GM23338 (cell line): ENCODE results near the gene RNASE7. TPM values are rescaled to one million over a fixed set of nuclear protein-coding genes. Genes with fewer than 3 reads are reported as not detected.

Experiments
- ATAC-seq: fragments of 200-7000 bp; cut with Tn5 transposase; 3 replicates; pipeline ENCODE4 v1.9.1; 2020
- DNase-seq: peaks from one replicate; pipeline ENCODE4 v3.0.0-alpha.2; 2015; ENCODE audit warnings: low spot score
- H2AFZ ChIP-seq: fragments of 200-600 bp; sonication (generic); 2 replicates; pipeline ENCODE4 v1.8.0; 2016; ENCODE audit warnings: antibody characterized with exemption, mild to moderate bottlenecking, moderate library complexity
- H3F3A ChIP-seq: fragments of 200-600 bp; sonication (generic); replicated peaks from 2 replicates; pipeline ENCODE4 v1.8.0; 2017; ENCODE audit warnings: antibody characterized with exemption, mixed run types, low read depth
- H3K27ac ChIP-seq: fragments of 200-600 bp; sonication (generic); 2 replicates; pipeline ENCODE4 v1.6.1; 2016; ENCODE audit warnings: low read depth
- H3K27me3 ChIP-seq: fragments of 200-600 bp; sonication (generic); 2 replicates; pipeline ENCODE4 v1.8.0; 2016; ENCODE audit warnings: mild to moderate bottlenecking, mixed run types, moderate library complexity; ENCODE audit not compliant: insufficient read depth
- H3K36me3 ChIP-seq: fragments of 200-600 bp; sonication (generic); 2 replicates; pipeline ENCODE4 v1.8.0; 2016; ENCODE audit warnings: mild to moderate bottlenecking; ENCODE audit not compliant: insufficient read depth
- H3K4me1 ChIP-seq: fragments of 200-600 bp; sonication (generic); 2 replicates; pipeline ENCODE4 v1.8.0; 2016; ENCODE audit warnings: mild to moderate bottlenecking, moderate library complexity; ENCODE audit not compliant: insufficient read depth
- H3K4me2 ChIP-seq: fragments of 200-600 bp; sonication (generic); 2 replicates; pipeline ENCODE4 v1.7.1; 2017; ENCODE audit warnings: mixed run types
- H3K4me3 ChIP-seq: fragments of 200-600 bp; sonication (generic); 2 replicates; pipeline ENCODE4 v1.6.1; 2016; ENCODE audit warnings: mixed run types
- H3K79me2 ChIP-seq: fragments of 200-600 bp; sonication (generic); replicated peaks from 2 replicates; pipeline ENCODE4 v1.8.0; 2017; ENCODE audit warnings: mild to moderate bottlenecking; ENCODE audit not compliant: insufficient read depth
- H3K9me2 ChIP-seq: fragments of 200-600 bp; sonication (generic); 2 replicates; pipeline ENCODE4 v1.8.0; 2017; ENCODE audit not compliant: insufficient read depth
- H4K20me1 ChIP-seq: fragments of 200-600 bp; sonication (generic); replicated peaks from 2 replicates; pipeline ENCODE4 v1.8.0; 2017; ENCODE audit warnings: mild to moderate bottlenecking; ENCODE audit not compliant: insufficient read depth
- H3K27ac Mint-ChIP-seq: 2 replicates; pipeline ENCODE4 v1.8.0; 2020; ENCODE audit warnings: inconsistent platforms, mild to moderate bottlenecking, moderate library complexity, mixed read lengths
- H3K27me3 Mint-ChIP-seq: 3 replicates; pipeline ENCODE4 v1.8.0; 2022; ENCODE audit warnings: low read depth, mild to moderate bottlenecking, moderate library complexity, mixed read lengths, inconsistent platforms; ENCODE audit not compliant: insufficient read depth, poor library complexity
- H3K36me3 Mint-ChIP-seq: 3 replicates; pipeline ENCODE4 v1.8.0; 2021; ENCODE audit warnings: low read depth, mild to moderate bottlenecking, inconsistent platforms, moderate library complexity, mixed read lengths
- H3K4me1 Mint-ChIP-seq: 3 replicates; pipeline ENCODE4 v1.8.0; 2020; ENCODE audit warnings: mild to moderate bottlenecking, inconsistent platforms, mixed read lengths
- H3K4me3 Mint-ChIP-seq: 3 replicates; pipeline ENCODE4 v1.8.0; 2021; ENCODE audit warnings: moderate library complexity, mild to moderate bottlenecking, inconsistent platforms, mixed read lengths
- H3K9me3 Mint-ChIP-seq: 3 replicates; pipeline ENCODE4 v1.8.0; 2020; ENCODE audit warnings: moderate library complexity, mild to moderate bottlenecking, inconsistent platforms, mixed read lengths
- CREB1 ChIP-seq: fragments of 250-450 bp; sonication (Bioruptor Pico); IDR thresholded peaks from 2 replicates; pipeline ENCODE4 v1.5.0; 2020; ENCODE audit warnings: low read depth, mild to moderate bottlenecking, moderate library complexity
- EZH2 ChIP-seq: fragments of 200-600 bp; sonication (generic); IDR thresholded peaks from one replicate; pipeline ENCODE4 v1.8.0; 2017; ENCODE audit warnings: antibody characterized with exemption, mild to moderate bottlenecking, low read depth; ENCODE audit not compliant: unreplicated experiment
- EZH2phosphoT487 ChIP-seq: fragments of 200-600 bp; sonication (generic); IDR thresholded peaks from one replicate; pipeline ENCODE4 v1.8.1; 2018; ENCODE audit warnings: antibody characterized with exemption; ENCODE audit not compliant: unreplicated experiment
- JUNB ChIP-seq: IDR thresholded peaks from one replicate; pipeline ENCODE4 v1.6.1; 2016; ENCODE audit warnings: antibody characterized with exemption; ENCODE audit not compliant: unreplicated experiment
- NANOG ChIP-seq: IDR thresholded peaks from 2 replicates; pipeline ENCODE4 v1.6.1; 2016; ENCODE audit warnings: antibody characterized with exemption, borderline replicate concordance
- POLR2AphosphoS5 ChIP-seq: IDR thresholded peaks from 2 replicates; pipeline ENCODE4 v1.6.1; 2016; ENCODE audit warnings: antibody characterized with exemption, low read depth
- STAT1 ChIP-seq: IDR thresholded peaks from one replicate; pipeline ENCODE4 v1.6.1; 2016; ENCODE audit warnings: antibody characterized with exemption; ENCODE audit not compliant: unreplicated experiment
- ZNF114 ChIP-seq: fragments of 250-450 bp; sonication (Bioruptor Pico); IDR thresholded peaks from 2 replicates; pipeline ENCODE4 v1.5.0; 2020; ENCODE audit warnings: mild to moderate bottlenecking, moderate library complexity
- polyA plus RNA-seq: library from polyadenylated mRNA; unstranded; fragments of >200 nt; fragmentation: Nextera tagmentation; extraction: Ambion mirVana; gene quantifications from 2 replicates; pipeline ENCODE4 v1.2.1, GENCODE V29; 2016
- total RNA-seq: library from RNA; depleted of rRNA; stranded (reverse); fragments of >200 nt; shearing (Covaris generic); gene quantifications from 2 replicates; pipeline ENCODE4 v1.2.3, GENCODE V29; 2014
- TF ChIP-seq, protein P1 (sequence below): IDR thresholded peaks from 2 replicates; pipeline ENCODE4 v1.6.1; 2016; ENCODE audit warnings: antibody characterized with exemption
- TF ChIP-seq, protein P2 (sequence below), 2 experiments: fragments of 200-600 bp in 1 of 2; sonication (generic) in 1 of 2; conservative IDR thresholded peaks; 2 replicates each; pipeline versions ENCODE4 v1.5.1 to v1.6.1; 2016 to 2017; ENCODE audit warnings: antibody characterized with exemption in 2 of 2, low read depth in 2 of 2, mild to moderate bottlenecking in 2 of 2, moderate library complexity in 1 of 2
- TF ChIP-seq, protein P3 (sequence below): IDR thresholded peaks from one replicate; pipeline ENCODE4 v1.6.1; 2018; ENCODE audit warnings: antibody characterized with exemption; ENCODE audit not compliant: unreplicated experiment

RNASE7 gene
- total and polyA plus RNA-seq, 2 experiments from 2014 or later: not detected

DNA sequence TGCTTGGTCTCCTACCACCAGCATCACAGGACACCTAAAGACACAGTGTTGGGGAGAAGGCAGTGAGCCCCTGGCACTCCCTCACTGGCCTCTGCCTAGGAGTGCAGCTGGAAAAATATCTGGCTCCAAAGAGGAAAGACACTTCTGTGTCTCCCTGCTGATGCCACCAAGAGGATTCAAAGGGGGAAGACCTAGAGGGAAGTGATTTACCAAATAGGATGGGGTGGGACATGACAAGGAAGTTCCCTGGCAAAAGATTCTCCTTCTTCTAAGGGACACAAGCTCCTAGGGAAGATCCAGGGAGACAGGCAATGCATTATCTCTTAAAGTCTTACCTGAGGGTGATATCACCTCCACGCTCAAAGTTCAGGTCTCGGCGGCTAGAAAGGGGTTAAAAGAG is 23.4 kb upstream of the RNASE7 start:
- ATAC-seq: no peak
- H3K79me2 ChIP-seq: no peaks in the 10 kb centered on the region; the same call in 1 of the 2 replicates

More for the DNA sequence above, 23.4 kb upstream of the RNASE7 start:
- Histone ChIP-seq H3K4me1 (peaks cover 17% of the 10 kb centered on the region), H2AFZ (no peak overlapping the region), H3K9me2 (no peaks in the 10 kb centered on the region), H3K4me3 (no peak overlapping the region), H3F3A (no peaks in the 10 kb centered on the region), H3K27me3 (peaks cover 16% of the 10 kb centered on the region), H3K27ac (no peak overlapping the region), H3K4me2 (no peak overlapping the region), H4K20me1 (no peaks in the 10 kb centered on the region), H3K36me3 (no peaks in the 10 kb centered on the region)
- no peak for DNase-seq
- H3K36me3 Mint-ChIP-seq: peaks cover 19% of the 10 kb centered on the region
- no peak overlapping the region for H3K27ac Mint-ChIP-seq
- TF ChIP-seq, protein P1, sequence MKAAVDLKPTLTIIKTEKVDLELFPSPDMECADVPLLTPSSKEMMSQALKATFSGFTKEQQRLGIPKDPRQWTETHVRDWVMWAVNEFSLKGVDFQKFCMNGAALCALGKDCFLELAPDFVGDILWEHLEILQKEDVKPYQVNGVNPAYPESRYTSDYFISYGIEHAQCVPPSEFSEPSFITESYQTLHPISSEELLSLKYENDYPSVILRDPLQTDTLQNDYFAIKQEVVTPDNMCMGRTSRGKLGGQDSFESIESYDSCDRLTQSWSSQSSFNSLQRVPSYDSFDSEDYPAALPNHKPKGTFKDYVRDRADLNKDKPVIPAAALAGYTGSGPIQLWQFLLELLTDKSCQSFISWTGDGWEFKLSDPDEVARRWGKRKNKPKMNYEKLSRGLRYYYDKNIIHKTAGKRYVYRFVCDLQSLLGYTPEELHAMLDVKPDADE: no peak
- TF ChIP-seq, protein P2, sequence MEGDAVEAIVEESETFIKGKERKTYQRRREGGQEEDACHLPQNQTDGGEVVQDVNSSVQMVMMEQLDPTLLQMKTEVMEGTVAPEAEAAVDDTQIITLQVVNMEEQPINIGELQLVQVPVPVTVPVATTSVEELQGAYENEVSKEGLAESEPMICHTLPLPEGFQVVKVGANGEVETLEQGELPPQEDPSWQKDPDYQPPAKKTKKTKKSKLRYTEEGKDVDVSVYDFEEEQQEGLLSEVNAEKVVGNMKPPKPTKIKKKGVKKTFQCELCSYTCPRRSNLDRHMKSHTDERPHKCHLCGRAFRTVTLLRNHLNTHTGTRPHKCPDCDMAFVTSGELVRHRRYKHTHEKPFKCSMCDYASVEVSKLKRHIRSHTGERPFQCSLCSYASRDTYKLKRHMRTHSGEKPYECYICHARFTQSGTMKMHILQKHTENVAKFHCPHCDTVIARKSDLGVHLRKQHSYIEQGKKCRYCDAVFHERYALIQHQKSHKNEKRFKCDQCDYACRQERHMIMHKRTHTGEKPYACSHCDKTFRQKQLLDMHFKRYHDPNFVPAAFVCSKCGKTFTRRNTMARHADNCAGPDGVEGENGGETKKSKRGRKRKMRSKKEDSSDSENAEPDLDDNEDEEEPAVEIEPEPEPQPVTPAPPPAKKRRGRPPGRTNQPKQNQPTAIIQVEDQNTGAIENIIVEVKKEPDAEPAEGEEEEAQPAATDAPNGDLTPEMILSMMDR (conservative IDR thresholded peaks at IDR 0.05; ENCODE audit: low read depth in 2 of 2): no peak
- TF ChIP-seq, protein P3, sequence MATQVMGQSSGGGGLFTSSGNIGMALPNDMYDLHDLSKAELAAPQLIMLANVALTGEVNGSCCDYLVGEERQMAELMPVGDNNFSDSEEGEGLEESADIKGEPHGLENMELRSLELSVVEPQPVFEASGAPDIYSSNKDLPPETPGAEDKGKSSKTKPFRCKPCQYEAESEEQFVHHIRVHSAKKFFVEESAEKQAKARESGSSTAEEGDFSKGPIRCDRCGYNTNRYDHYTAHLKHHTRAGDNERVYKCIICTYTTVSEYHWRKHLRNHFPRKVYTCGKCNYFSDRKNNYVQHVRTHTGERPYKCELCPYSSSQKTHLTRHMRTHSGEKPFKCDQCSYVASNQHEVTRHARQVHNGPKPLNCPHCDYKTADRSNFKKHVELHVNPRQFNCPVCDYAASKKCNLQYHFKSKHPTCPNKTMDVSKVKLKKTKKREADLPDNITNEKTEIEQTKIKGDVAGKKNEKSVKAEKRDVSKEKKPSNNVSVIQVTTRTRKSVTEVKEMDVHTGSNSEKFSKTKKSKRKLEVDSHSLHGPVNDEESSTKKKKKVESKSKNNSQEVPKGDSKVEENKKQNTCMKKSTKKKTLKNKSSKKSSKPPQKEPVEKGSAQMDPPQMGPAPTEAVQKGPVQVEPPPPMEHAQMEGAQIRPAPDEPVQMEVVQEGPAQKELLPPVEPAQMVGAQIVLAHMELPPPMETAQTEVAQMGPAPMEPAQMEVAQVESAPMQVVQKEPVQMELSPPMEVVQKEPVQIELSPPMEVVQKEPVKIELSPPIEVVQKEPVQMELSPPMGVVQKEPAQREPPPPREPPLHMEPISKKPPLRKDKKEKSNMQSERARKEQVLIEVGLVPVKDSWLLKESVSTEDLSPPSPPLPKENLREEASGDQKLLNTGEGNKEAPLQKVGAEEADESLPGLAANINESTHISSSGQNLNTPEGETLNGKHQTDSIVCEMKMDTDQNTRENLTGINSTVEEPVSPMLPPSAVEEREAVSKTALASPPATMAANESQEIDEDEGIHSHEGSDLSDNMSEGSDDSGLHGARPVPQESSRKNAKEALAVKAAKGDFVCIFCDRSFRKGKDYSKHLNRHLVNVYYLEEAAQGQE: no peak
- TF ChIP-seq CREB1 (no peak), EZH2 (no peak), ZNF114 (CRISPR knock-in tag) (no peak), EZH2phosphoT487 (no peak), NANOG (no peak), STAT1 (no peak), POLR2AphosphoS5 (no peak), JUNB (no peak)
- H3K4me1 Mint-ChIP-seq: peaks cover 25% of the 10 kb centered on the region
- H3K9me3 Mint-ChIP-seq: no peaks in the 10 kb centered on the region; the same call in 2 of the 3 replicates
- H3K4me3 Mint-ChIP-seq: no peak overlapping the region
- H3K27me3 Mint-ChIP-seq: peaks cover 18% of the 10 kb centered on the region
